IMR-90 (cell line): ENCODE data around the gene PPHLN1. TPM values are rescaled to one million over a fixed set of nuclear protein-coding genes. Genes with fewer than 3 reads are reported as not detected.

Source experiments
- ATAC-seq: fragments of 200-7000 bp; cut with Tn5 transposase; 2 replicates; pipeline ENCODE4 v1.9.1; 2020; ENCODE audit warnings: low read depth, mild to moderate bottlenecking, moderate library complexity
- BruUV-seq: library from RNA; stranded (reverse); fragments of 400-500 nt; replicated peaks from 2 replicates; lab custom pipeline; 2021; lab: Mats Ljungman, UMichigan
- CTCF ChIA-PET: fragments of 300-600 bp; formaldehyde crosslinking; extraction: SDS; loops from one replicate; lab custom pipeline; 2021; ENCODE audit warnings: antibody characterized with exemption; lab: Yijun Ruan, JAX
- POLR2A ChIA-PET: fragments of 300-600 bp; sonication (Branson Sonifier 250); formaldehyde crosslinking; loops from one replicate; lab custom pipeline; 2022; ENCODE audit warnings: antibody characterized with exemption; ENCODE audit not compliant: unreplicated experiment; lab: Charles Lee
- DNase-seq: peaks from one replicate; pipeline ENCODE4 v3.0.0; 2013
- H2AFZ ChIP-seq: replicated peaks from 2 replicates; pipeline ENCODE3; 2013; ENCODE audit warnings: low read length, mild to moderate bottlenecking; ENCODE audit not compliant: poor library complexity
- H2AK5ac ChIP-seq: 2 replicates; pipeline ENCODE4 v1.6.1; 2013; ENCODE audit warnings: low read depth, low read length, inconsistent platforms
- H2AK9ac ChIP-seq: replicated peaks from 2 replicates; pipeline ENCODE3; 2013; ENCODE audit warnings: mild to moderate bottlenecking, low read depth, low read length, moderate library complexity; ENCODE audit not compliant: poor library complexity
- H2BK120ac ChIP-seq: 2 replicates; pipeline ENCODE4 v1.6.1; 2013; ENCODE audit warnings: low read depth, low read length, inconsistent platforms
- H2BK15ac ChIP-seq: 3 replicates; pipeline ENCODE4 v1.6.1; 2013; ENCODE audit warnings: low read depth, low read length, inconsistent platforms
- H2BK20ac ChIP-seq: 2 replicates; pipeline ENCODE4 v1.6.1; 2013; ENCODE audit warnings: low read depth, mild to moderate bottlenecking, inconsistent platforms, low read length, moderate library complexity
- H2BK5ac ChIP-seq: 2 replicates; pipeline ENCODE4 v1.6.1; 2013; ENCODE audit warnings: mild to moderate bottlenecking, low read depth, low read length, inconsistent platforms; ENCODE audit not compliant: poor library complexity, severe bottlenecking
- H3K14ac ChIP-seq: replicated peaks from 2 replicates; pipeline ENCODE4 v1.6.1; 2013; ENCODE audit warnings: low read depth, low read length, inconsistent platforms
- H3K18ac ChIP-seq: 2 replicates; pipeline ENCODE4 v1.6.1; 2013; ENCODE audit warnings: low read depth, low read length, control low read depth
- H3K23ac ChIP-seq: 2 replicates; pipeline ENCODE4 v1.6.1; 2013; ENCODE audit warnings: low read depth, low read length, inconsistent platforms
- H3K27ac ChIP-seq: 2 replicates; pipeline ENCODE4 v1.5.1; 2013; ENCODE audit warnings: mild to moderate bottlenecking, control low read depth, low read length; ENCODE audit not compliant: insufficient read depth
- H3K27me3 ChIP-seq: 2 replicates; pipeline ENCODE4 v1.6.1; 2013; ENCODE audit warnings: low read length; ENCODE audit not compliant: control insufficient read depth, insufficient read depth
- H3K36me3 ChIP-seq: 2 replicates; pipeline ENCODE4 v1.6.1; 2013; ENCODE audit warnings: low read length, mixed read lengths; ENCODE audit not compliant: control insufficient read depth, insufficient read depth
- H3K4ac ChIP-seq: 2 replicates; pipeline ENCODE4 v1.6.1; 2013; ENCODE audit warnings: low read depth, low read length, inconsistent platforms
- H3K4me1 ChIP-seq: 2 replicates; pipeline ENCODE4 v1.6.1; 2013; ENCODE audit warnings: low read length, mixed read lengths; ENCODE audit not compliant: control insufficient read depth, insufficient read depth
- H3K4me2 ChIP-seq: 2 replicates; pipeline ENCODE4 v1.6.1; 2013; ENCODE audit warnings: low read depth, mild to moderate bottlenecking, control low read depth, low read length, moderate library complexity
- H3K4me3 ChIP-seq: 2 replicates; pipeline ENCODE4 v1.5.1; 2013; ENCODE audit warnings: low read depth, mild to moderate bottlenecking, control low read depth, low read length, moderate library complexity; ENCODE audit not compliant: insufficient read depth
- H3K56ac ChIP-seq: 2 replicates; pipeline ENCODE4 v1.6.1; 2013; ENCODE audit warnings: low read length, inconsistent platforms; ENCODE audit not compliant: insufficient read depth; ENCODE audit errors: extremely low read depth
- H3K79me1 ChIP-seq, 2 experiments: 2 replicates each; pipeline ENCODE4 v1.6.1; 2013; ENCODE audit warnings: low read length in 2 of 2, inconsistent platforms in 1 of 2, low read depth in 1 of 2
- H3K9ac ChIP-seq: 2 replicates; pipeline ENCODE4 v1.6.1; 2013; ENCODE audit warnings: low read depth, low read length, control low read depth
- H3K9me1 ChIP-seq: 2 replicates; pipeline ENCODE4 v1.6.1; 2013; ENCODE audit warnings: low read length, inconsistent platforms; ENCODE audit not compliant: insufficient read depth
- H3K9me3 ChIP-seq: 2 replicates; pipeline ENCODE4 v1.6.1; 2013; ENCODE audit warnings: low read length; ENCODE audit not compliant: control insufficient read depth, insufficient read depth
- H4K20me1 ChIP-seq: 2 replicates; pipeline ENCODE4 v1.6.1; 2013; ENCODE audit warnings: low read length, inconsistent platforms; ENCODE audit not compliant: insufficient read depth
- H4K5ac ChIP-seq: 2 replicates; pipeline ENCODE4 v1.6.1; 2013; ENCODE audit warnings: mild to moderate bottlenecking, low read depth, low read length, control low read depth
- H4K8ac ChIP-seq, 2 experiments: 2 replicates each; pipeline ENCODE4 v1.6.1; 2013; ENCODE audit warnings: low read depth in 2 of 2, low read length in 2 of 2, control low read depth in 1 of 2, inconsistent platforms in 1 of 2
- H4K91ac ChIP-seq: 2 replicates; pipeline ENCODE4 v1.6.1; 2013; ENCODE audit warnings: low read depth, low read length, inconsistent platforms; ENCODE audit not compliant: insufficient read depth
- ELK1 ChIP-seq: fragments of 150-350 bp; IDR thresholded peaks from 2 replicates; pipeline ENCODE4 v1.6.1; 2016; ENCODE audit warnings: low read depth, mild to moderate bottlenecking, low read length, moderate library complexity, borderline replicate concordance
- FOS ChIP-seq: fragments of 150-350 bp; IDR thresholded peaks from 2 replicates; pipeline ENCODE4 v1.6.1; 2016; ENCODE audit warnings: low read depth, low read length
- MAZ ChIP-seq: IDR thresholded peaks from 2 replicates; pipeline ENCODE4 v1.6.1; 2012; ENCODE audit warnings: low read depth, mild to moderate bottlenecking, low read length, improper control_type of control experiment, moderate library complexity, borderline replicate concordance
- RCOR1 ChIP-seq: IDR thresholded peaks from 2 replicates; pipeline ENCODE4 v1.6.1; 2012; ENCODE audit warnings: mild to moderate bottlenecking, low read length, improper control_type of control experiment; ENCODE audit not compliant: insufficient replicate concordance
- RFX5 ChIP-seq: IDR thresholded peaks from 2 replicates; pipeline ENCODE4 v1.8.0; 2012; ENCODE audit warnings: low read depth, mild to moderate bottlenecking, low read length, moderate library complexity
- WGBS, 2 experiments: methylation state at CpG; one replicate each; pipeline versions ENCODE4 v1.1.5 to v1.1.7; 2013; ENCODE audit warnings: missing lambda C conversion rate in 2 of 2; ENCODE audit not compliant: insufficient read length in 1 of 2; ENCODE audit errors: extremely low coverage in 2 of 2; 5-methylcytosine and 5-hydroxymethylcytosine counted together
- dilution Hi-C: fragments of 300-500 bp; cut with HindIII; formaldehyde crosslinking; loops from one replicate; pipeline ENCODE4 v1.14.3; 2018; ENCODE audit warnings: low sequenced_read_pairs; ENCODE audit not compliant: unreplicated experiment
- in situ Hi-C: fragments of 300-500 bp; cut with MboI; formaldehyde crosslinking; loops from 3 replicates; pipeline ENCODE4 v1.14.3; 2019; ENCODE audit warnings: low sequenced_read_pairs, inconsistent platforms, mixed read lengths
- intact Hi-C: fragments of 100-400 bp; cut with micrococcal nuclease; formaldehyde crosslinking; loops from 2 replicates; pipeline ENCODE4 v1.10.0; 2022
- polyA plus RNA-seq, 3 experiments: library from polyadenylated mRNA; depleted of rRNA; stranded (reverse); fragments of >200 nt; gene quantifications; 2 replicates each; pipeline ENCODE4 v1.2.3, GENCODE V29; 2012; ENCODE audit warnings: low replicate concordance in 1 of 3
- total RNA-seq: library from RNA; depleted of rRNA; stranded (reverse); fragments of >200 nt; gene quantifications from 2 replicates; pipeline ENCODE4 v1.2.3, GENCODE V29; 2012

Gene PPHLN1
- total and polyA plus RNA-seq, 2 of the 4 experiments (the other 2 are of a cell fraction), result 50.7 to 54.3 TPM

- Histone ChIP-seq H3K27ac (no peak overlapping the region), H3K14ac (no peak overlapping the region), H4K91ac (no peak overlapping the region), H3K27me3 (no peaks in the 10 kb centered on the region), H2BK5ac (no peak overlapping the region), H4K20me1 (no peaks in the 10 kb centered on the region), H3K4me2 (no peak overlapping the region), H3K9me1 (no peaks in the 10 kb centered on the region), H2BK15ac (no peak overlapping the region), H4K8ac (no peak overlapping the region), H4K5ac (no peak overlapping the region), H3K18ac (no peak overlapping the region), H3K4me3 (no peak overlapping the region), H3K9me3 (no peaks in the 10 kb centered on the region), H2AK9ac (no peak overlapping the region), H3K9ac (no peak overlapping the region), H3K36me3 (no peaks in the 10 kb centered on the region), H3K79me1 (peaks cover 9 to 21% of the 10 kb centered on the region in 2 experiments; a peak in 3 of 4 replicates), H2AK5ac (no peak overlapping the region), H2AFZ (no peak overlapping the region), H3K56ac (no peak overlapping the region), H3K23ac (no peak overlapping the region), H2BK20ac (no peak overlapping the region), H3K4ac (no peak overlapping the region), H3K4me1 (peaks cover 4% of the 10 kb centered on the region), H2BK120ac (no peak overlapping the region)
- DNase-seq (no peak), ATAC-seq (no peak)
- in situ Hi-C loops (no loop called here), dilution Hi-C loops (no loop called here), intact Hi-C loops (no loop called here)
- POLR2A ChIA-PET, result no interaction called here
- TF ChIP-seq RCOR1 (no peak), FOS (no peak), RFX5 (no peak), ELK1 (no peak), MAZ (no peak)
- no TSS peak for BruUV-seq
- no CpG with 5 or more reads among the region's 1 CpG for WGBS, 2 experiments
- CTCF ChIA-PET, result interaction anchor here (0.6 kb wide), 3 partner anchors 40 to 1523 kb away, joined by 3 to 7 read pairs (median 5); no protein-coding TSS in a partner anchor
Observed at GRCh38 chr12:42422785-42423184, 96.8 kb downstream of the PPHLN1 start.
